Inferior parietal cortex (tissue), 1 donor: ENCODE measurements around the gene UROC1.

ENCODE experiments used
- DNase-seq: peaks from one replicate; pipeline ENCODE4 v3.0.0-alpha.2; 2016; ENCODE audit errors: extremely low spot score

The UROC1 gene

DNA sequence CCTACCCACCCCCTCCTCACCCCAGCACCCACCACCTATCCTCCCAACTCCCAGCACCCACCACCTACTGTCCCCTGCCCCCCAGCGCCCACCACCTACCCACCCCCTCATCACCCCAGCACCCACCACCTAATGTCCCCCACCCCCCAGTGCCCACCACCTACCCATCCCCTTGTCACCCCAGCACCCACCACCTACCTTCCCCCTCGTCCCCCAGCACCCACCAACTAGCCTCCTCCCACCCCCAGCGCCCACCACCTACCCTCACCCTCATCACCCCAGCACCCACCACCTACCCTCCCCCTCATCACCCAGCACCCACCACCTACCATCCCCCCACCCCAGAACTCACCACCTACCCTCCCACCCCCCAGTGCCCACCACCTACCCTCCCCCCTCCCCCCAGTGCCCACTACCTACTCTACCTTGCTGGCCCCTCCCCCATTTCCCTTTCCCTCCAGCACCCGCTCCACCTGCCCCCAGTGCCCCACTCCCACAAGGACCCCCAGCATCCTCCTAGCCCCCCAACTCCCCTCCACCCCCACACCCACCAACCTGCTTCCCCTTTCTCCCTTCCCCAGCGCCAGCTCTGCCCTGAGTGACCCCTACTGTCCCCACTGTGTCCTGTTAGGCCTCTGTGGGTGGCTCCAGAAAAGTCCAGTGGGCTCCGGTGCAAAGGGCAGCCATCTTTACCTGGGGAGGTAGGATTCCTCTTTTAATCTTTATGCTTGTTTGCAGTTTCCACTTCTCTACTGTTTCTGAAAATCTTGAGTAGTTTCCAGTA is 1.2 kb downstream of the UROC1 start:
- DNase-seq = no peak

DNA sequence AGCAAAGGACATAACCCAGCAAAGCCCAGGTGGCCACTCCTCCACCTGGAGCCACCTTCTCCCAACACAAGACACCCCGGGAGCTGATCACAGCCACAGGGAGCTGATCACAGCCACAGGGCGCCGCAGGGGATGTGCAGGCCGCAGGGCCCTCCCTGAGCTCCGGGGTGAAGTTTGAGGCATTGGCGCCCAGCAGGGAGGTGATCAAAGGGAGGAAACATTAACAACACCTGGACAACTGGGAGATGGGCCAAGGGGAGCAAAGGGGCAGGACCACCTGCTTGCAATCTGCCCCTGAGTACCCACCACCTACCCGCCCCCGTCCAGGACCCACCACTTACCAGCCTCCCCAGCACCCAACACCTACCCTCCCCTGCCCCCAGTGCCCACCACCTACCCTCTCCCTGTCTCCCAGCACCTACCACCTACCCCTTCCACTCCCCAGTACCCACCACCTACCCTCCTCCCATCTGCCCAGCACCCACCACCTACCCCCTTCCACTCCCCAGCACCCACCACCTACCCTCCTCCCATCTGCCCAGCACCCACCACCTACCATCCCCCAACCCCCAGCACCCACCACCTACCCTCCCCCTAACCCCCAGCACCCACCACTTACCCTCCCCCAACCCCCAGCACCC is 2.4 kb downstream of the UROC1 start:
- no peak for DNase-seq

DNA sequence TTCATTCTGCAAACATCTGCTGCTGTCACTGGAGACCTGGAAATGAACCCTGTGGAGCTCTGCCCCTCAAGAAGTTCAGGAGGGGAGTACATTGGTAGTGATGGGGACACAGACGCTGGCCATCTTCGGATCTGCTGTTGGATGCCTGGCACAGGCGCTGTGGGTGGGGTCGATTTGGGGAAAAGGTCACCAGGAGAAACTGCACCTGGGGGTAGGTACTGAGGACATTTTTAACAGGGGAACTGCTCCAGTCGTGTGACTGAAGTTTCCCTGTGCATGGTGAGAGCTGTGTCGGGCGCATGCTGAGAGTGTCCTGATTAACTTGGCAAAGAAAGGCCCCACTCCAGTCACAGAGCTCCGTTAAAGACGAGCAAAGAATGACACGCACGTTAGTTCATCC is 3.4 kb downstream of the UROC1 start:
- no peak for DNase-seq

DNA sequence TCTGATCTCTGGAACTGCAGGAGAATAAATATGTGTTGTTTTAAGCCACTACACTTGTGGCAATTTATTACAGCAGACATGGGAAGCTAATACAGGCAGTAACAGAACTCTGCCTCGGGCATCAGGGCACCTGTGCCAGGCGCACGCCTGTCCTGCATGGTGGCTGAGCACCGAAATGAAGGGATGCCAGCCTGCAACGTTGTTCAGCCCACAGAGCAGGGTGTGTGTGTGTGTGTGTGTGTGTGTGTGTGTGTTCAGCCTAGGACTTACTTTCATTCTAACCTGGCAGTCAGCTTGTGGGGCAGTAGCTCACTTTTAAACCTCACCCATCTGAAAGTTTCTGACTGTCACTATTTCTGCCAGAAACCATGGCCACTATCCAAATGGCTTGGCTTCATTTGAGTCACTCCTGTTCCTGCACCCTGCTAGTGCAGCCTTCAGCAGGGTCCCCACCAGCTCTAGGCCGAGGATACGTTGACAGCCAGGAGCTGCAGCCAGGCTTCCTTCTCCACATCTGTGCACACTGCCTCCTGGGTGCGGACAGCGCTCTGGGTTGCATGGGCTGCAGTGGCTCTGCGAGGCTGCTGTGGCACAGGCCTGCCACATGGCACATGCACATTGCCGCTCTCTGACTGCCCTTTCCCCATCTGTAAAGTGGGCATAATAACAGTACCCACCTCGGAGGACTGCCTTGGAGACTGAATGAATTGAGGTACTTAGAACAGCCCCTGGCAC is 4.5 kb downstream of the UROC1 start:
- no peak for DNase-seq

DNA sequence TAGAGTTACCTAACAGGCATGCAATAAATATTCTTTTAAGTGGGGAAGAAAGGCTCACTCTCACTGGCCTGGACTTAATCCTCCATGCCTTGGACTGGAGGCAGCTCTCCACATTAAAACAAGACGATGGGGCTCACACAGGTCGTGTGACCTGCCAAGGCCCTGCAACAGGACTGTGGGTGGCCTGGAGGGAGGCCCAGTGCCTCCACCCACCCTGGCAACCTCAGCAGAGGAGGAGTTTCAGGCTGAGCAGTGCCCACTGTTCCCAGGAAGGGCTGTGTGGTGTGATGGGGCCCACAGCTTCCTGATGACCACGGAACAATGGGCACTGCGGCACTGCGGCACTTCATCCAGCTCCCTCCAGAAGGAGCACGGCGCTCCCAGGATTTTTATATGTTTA is 5.5 kb downstream of the UROC1 start:
- DNase-seq = no peak

DNA sequence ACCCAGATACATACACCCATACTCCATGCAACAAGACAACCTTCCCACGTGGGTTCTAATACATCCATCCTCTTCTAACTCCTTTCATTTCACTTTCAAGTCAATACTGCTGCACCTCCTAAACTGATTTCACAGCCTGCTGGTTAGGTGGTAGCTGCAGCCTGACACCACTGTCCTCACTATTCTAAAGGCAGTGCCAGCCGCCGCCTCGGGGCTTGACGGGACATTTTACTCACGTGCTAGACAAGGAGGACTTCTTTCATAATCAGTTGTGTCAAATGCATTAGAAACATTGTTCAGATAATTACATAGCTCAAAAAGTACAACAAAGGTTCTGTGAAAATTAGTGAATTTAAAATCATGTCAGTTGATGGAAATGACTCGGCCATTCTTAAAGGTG is 6.3 kb downstream of the UROC1 start:
- no peak for DNase-seq

DNA sequence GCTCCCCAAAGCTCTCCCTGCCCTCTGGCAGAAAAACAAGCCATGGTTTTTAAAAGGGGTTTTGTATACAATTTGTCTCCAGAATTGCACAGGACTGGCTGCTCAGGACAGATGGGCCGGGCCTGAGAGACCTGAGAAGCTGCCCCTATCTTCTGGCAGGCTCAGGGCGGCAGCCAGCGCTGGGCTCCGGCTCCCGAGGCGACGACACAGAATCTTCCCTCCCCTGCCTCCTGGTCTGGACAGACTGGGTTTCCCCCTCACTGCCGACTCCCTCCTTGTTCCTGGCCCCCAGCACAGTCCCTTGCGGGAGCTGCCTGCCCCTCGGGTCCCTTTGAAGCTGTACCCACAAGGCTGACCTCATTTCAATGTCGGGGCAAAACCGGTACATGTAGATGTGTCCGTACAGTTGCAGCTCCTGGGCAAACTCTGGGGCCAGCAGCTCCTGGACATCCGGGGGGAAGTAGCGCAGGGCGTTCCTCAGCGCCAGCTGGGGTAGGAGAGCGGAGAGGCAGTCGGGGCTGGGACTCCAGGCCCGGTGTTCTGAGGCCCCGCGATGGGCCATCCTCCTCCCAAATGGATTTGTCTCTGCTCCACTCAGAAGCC is 7.2 kb downstream of the UROC1 start:
- no peak for DNase-seq

DNA sequence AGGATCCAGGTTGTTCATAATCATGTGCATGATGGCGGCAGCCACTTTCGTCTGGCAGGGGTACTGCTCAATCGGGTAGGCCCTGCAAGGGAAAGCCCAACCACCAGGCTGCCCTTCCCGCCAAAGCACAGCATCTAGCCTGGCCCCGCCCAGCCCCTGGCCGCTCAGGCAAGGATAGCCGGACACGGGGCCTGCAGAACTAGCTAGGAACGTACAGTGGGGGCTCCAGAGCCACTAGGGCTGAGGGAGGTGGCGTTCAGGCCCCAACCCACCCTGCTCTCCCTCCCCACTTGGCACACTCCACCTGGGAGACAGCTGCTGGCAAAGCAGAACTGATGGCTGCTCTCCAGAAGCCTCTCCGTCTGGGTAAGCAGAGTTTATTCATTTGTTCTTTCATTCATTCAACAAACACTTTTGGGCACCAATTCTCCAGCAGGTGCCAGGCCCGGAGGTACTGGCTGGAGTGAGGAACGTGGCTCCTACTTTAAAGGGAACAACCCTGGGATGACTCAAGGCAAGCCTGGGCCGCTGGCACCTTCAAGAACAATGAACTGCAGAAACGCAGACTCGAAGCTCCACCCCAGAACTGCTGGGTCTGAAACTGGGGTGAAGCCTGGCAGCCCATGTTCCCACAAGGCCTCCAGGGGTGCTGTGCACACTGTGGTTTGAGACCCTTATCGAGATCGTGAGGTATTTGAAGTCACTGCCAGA is 7.8 kb downstream of the UROC1 start:
- DNase-seq = no peak

DNA sequence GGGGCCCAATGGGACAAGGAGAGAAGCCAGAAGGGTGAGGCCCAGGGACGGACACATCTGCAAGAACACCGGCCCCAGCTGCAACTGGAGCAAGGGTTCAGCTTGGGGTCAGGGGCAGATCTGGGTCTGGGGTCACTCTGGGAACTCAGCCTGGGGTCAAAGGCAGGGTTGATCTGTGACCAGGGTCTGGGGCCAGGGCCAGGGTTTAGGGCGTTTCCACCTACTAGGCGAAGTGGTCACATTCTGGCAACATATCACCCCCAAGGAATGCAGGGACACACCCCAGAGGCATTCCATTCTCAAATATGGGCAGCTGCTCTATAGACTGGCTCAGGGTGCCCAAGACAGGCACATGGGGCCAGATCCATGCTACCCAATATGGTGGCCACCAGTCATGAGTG is 9.0 kb downstream of the UROC1 start:
- no peak for DNase-seq

DNA sequence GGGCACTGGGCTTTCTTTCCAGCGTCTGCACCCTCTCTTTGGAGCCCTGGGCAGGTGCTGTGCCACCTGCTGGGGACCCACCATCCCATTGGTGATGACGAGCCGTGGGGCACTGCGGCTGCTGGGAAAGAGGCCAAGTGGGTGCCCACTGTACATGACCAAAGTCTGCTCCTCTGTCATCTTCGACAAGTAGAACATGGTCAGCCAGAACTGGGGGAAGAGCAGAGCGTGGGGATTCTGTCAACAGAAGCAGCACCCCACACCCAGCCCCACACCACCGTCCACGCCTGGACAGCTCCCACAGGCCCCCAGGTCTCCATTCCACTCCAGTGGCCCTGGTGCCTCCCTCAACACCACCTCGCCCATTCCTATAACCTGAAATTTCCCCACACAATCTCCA is 9.7 kb downstream of the UROC1 start:
- no peak for DNase-seq

DNA sequence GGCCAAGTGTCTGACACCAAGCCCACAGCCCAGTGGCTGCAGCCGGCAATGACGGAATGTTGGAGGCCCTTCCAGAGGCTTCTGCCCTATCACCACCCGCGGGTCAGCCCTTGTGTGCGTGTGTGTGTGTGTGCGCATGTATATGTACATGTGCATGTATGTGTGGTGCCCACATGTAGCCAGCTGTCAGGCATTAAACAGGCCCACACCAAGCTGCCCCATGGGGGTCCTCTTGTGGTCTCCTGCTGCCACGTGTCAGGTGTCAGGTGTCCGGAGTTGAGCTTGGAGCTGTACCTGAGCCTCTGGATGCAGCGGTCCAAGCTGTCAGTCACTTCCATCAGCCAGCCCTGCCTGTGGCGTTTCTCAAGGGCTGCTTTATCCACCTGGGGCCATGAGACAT is 13.9 kb downstream of the UROC1 start:
- DNase-seq = no peak

DNA sequence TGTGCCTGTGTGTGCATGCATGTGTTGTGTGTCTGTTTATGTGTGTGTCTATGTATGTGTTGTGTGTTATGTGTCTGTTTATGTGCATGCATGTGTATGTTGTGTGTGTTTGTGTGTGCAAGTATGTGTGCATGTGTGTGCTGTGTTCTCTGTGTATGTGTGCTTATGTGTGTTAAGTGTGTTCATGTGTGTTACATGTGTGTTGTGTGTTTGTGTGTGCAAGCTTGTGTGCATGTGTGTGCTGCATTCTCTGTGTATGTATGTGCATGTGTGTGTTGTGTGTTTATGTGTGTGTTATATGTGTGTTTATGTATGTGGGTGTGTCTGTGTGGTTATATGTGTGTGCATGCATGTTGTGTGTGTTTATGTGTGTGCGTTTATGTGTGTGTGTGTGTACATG is 14.9 kb downstream of the UROC1 start:
- DNase-seq = no peak

DNA sequence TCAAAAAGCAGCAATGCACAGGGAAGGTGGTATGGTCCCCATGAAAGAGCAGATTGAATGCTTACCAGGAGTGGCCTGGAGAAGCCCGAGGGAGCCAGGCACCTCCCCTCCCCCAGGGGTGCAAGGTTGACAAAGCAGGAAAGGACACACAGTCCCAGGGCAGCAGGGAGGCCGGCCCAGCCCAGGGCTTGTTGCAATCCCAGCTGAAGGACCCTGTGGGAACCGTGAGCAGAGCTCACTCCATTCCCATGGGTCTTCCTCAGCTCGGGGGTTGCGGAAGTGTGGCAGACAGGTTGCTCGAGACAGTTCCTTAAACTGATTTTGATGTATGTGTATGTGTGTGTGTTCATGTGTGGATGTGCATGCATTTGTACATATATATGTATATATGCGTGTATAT is 15.8 kb downstream of the UROC1 start:
- DNase-seq = no peak

DNA sequence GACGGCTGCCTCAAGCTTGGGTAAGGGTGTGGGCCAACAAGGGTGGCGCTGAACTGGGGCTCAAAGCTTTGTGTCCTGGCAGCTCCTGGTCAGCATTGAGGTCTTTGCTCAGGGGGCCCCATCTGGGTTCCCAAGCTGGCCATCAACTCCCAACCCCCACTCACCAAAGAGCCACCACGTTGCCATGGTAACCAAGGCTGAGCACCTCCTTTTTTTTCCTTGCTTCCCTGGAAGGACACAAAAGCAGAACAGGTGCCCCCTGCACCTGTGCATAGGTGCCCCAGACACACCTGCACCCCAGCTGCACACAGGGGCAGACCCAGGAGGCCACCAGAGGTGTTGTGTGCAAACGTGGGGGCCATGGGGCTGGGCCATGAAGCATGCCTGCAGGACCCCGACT is 16.5 kb downstream of the UROC1 start:
- no peak for DNase-seq

DNA sequence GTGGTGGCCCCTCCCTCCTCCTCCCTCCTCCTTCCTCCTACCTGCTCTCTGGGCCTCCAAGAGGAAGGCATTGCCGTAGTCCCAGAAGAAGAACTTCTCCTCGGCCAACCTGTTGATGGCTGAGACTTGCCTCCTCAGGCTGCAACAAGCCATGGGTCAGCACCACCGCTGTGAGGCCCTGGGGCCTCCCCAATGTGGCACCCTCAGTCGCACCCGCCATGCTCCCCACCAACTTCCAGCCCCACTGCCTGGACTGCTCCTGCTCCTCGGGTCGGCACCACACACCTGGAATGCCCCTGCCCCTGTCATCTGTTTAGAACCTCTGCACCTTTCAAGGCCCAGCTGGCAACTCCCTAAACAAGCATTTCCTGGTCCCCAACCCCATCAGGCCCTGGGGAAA is 17.6 kb downstream of the UROC1 start:
- DNase-seq = no peak

DNA sequence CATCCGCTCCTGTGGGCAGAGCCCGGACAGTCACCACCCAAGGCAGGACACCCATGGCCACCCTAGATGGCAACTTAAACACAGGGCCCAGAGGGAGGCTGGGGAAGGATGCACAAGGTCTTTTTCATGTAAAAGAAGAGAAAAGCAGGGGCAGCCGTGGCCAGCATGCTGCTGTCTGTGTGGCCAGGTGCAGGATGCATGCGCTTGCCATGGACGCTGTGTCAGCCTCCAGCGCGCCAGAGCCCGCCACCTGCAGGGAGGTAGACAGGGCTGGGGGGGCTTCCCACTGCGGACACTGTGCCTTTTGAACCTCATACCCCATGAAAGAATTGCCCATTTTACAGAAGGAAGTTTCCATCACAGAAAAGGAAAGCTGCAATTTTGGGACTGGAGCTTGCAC is 18.2 kb downstream of the UROC1 start:
- no peak for DNase-seq

DNA sequence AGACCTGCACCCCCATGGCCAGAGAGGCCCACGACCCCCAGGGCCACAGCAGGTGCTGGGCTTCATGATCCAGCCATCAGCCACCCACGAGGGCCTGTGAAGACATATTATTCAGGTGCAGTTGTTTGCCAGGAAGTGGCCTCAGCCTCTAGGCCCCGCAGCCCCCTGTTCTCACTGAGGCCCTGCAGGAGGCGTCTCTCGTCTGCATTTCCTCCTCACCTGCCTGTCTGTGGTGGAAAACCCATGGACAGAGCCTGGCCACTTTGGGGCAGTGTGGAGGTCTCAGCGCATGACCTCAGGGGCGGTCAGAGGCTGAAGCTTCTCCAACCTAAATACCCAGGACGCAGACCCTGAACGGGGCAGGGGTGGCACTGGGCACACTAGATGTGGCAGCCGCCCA is 18.6 kb downstream of the UROC1 start:
- no peak for DNase-seq

DNA sequence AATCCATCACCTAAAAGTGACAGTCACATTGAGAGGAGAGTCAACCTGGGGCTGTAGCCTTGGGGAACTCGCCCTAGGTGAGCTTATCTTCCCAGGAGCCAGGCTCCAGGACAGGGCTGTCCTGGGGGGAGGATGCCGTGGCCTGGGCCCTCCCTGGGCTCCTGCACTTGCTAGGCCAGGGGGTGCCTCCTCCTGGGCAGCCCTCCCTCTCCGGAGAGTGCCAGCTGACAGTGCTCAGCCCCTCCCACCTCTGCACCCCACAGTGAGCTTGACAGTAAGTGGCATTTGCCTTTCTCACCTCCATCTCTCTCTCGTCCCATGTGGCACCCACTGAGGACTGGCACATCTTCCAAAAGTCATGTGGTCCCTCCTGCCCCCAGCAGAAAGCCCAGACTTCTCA is 19.1 kb downstream of the UROC1 start:
- DNase-seq = no peak

DNA sequence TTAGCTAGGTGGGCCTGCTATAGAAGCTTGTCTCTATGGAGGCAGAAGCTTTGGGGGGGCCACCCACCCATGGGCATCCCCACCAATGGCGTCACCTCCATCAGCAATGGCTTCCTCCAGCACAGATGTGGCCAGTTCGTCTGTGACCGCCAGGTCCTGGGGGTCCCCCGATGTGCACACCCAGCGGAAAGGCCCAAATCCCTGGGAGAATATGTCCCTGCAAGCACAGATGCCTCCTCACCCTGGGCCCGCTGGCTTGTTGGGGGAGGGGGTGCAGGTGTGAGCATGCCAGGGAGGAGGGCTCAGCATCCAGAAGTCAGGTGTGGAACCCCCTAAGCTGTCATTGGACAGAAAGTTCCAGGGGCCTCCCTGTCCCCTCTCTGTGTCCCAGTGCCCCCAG is 19.6 kb downstream of the UROC1 start:
- no peak for DNase-seq

DNA sequence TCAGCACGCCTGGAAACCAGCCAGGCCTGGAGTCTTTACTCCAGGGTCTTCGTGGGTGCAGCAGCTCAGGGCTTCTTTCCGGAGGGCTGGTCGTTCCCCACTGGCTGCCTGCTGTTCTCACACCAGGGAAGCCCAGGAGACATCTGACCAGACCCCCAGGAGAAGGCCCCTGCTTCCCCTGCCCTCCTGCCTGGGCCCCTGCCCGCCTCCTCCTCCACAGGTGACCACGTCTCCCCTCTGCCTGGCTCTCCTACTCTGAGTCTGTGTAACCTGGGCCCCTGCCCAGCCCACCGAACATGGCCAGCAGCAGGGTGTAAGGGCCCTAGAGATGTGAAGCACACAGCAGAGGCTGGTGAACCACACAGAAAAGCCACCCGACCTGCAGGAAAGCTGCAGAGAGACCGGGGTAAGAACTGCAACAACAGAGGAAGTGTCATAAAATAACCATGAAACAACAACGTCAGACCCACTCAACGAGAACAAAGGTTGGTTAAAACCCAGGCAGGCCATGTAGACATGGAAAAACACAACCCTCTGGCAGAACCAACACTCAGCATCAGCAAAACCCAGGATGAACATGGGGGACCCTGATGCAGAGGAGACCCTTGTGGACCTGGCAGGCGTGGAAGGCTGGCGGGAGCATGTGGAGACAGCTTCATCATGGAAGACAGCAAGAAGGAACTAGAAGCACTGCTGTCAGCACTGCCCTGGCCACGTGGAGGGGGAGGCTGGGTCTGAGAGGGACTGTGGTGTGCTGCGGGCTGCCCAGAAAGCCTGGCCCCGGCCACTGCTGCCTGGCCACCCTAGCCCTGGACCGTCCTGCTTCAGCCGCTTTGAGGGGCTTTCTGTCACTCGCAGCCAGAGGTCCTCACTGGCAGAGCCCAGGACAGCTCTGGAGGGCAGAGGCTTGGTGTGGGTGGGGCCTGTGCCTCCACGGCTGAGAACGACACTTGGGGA is 20.4 kb downstream of the UROC1 start:
- DNase-seq = no peak

DNA sequence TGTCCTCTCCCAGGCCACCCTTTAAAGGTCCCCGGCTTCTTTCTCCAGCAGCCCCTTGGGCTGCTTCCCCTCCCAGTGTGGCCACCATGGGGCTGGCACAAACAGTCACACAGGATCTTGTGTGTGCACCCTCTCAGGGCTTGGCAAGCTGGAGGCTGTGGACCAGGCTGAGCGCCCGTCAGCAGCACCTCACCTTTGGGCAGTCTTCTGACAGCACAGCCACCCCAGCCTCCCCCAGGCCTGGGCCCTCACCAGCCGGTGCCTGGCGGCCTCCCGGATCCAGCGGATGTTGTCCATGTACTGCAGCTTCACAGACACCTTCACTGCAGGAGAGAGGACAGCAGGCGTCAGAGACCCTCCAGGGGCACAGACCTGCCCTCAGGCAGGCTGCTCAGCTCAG is 21.8 kb downstream of the UROC1 start:
- no peak for DNase-seq
